ENCODE results near the gene CREG1. TPM values are rescaled to one million over a fixed set of nuclear protein-coding genes. Genes with fewer than 3 reads are reported as not detected.

CREG1 gene
- polyA plus RNA-seq, 1 donor: 119 TPM

GRCh38 chr1:167507719-167508118 lies 45.8 kb downstream of the CREG1 start:
- no peak for DNase-seq

- DNase-seq: no peak
Observed at GRCh38 chr1:167504467-167504827, 49.1 kb downstream of the CREG1 start.

- no peak for DNase-seq
Observed at GRCh38 chr1:167503626-167504466, 49.7 kb downstream of the CREG1 start.

- DNase-seq: no peak
Observed at GRCh38 chr1:167502719-167503462, 50.7 kb downstream of the CREG1 start.

GRCh38 chr1:167502192-167502551 lies 51.4 kb downstream of the CREG1 start:
- no peak for DNase-seq

GRCh38 chr1:167501515-167502191 lies 51.9 kb downstream of the CREG1 start:
- DNase-seq: no peak

GRCh38 chr1:167500283-167500860 lies 53.2 kb downstream of the CREG1 start:
- DNase-seq: no peak

GRCh38 chr1:167499664-167500101 lies 53.9 kb downstream of the CREG1 start:
- DNase-seq: no peak

GRCh38 chr1:167499106-167499505 lies 54.5 kb downstream of the CREG1 start:
- no peak for DNase-seq

GRCh38 chr1:167496797-167497619 lies 56.6 kb downstream of the CREG1 start:
- no peak for DNase-seq

GRCh38 chr1:167493372-167493771 lies 60.2 kb downstream of the CREG1 start:
- DNase-seq: no peak

- DNase-seq: no peak
Observed at GRCh38 chr1:167492481-167492910, 61.1 kb downstream of the CREG1 start.

GRCh38 chr1:167491586-167492461 lies 61.7 kb downstream of the CREG1 start:
- DNase-seq: no peak

Other genes with a start within 250 kb of the CREG1 start
- 0.42 TPM for gene CD247, start 35.2 kb downstream of the CREG1 start, polyA plus RNA-seq (ENCODE audit: insufficient read length)
- gene RCSD1, start 76.5 kb upstream of the CREG1 start, polyA plus RNA-seq (ENCODE audit: insufficient read length): 12.0 TPM
- gene MPZL1, start 168.2 kb upstream of the CREG1 start, polyA plus RNA-seq (ENCODE audit: insufficient read length): 137 TPM